ENCODE results near the gene ROS1. TPM values are rescaled to one million over a fixed set of nuclear protein-coding genes. Genes with fewer than 3 reads are reported as not detected.

The ROS1 gene
- total RNA-seq, 1 donor from 2014 or later = 0.14 TPM

DNA sequence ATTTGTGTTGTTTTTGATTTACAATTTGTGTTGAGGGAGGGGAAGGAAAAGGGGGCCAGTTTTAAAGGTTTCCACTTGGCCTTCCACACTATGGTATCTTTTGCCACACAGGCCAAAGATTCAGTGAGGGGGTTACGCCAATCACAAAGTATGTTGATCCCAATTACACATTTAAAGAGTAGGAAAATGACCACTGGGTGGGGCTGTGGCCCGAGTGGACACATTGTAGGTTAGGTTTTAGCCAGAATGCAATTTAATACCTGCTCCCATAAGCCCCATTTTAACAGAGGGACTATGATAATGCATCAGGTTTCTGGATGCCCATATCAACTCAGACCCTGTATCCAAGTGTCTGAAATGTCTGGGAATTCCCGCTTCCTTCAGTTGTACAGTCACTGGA is 144.8 kb downstream of the ROS1 start:
- no peaks in the 10 kb centered on the region for H3K9me3 Mint-ChIP-seq (ENCODE audit: low read depth)

DNA sequence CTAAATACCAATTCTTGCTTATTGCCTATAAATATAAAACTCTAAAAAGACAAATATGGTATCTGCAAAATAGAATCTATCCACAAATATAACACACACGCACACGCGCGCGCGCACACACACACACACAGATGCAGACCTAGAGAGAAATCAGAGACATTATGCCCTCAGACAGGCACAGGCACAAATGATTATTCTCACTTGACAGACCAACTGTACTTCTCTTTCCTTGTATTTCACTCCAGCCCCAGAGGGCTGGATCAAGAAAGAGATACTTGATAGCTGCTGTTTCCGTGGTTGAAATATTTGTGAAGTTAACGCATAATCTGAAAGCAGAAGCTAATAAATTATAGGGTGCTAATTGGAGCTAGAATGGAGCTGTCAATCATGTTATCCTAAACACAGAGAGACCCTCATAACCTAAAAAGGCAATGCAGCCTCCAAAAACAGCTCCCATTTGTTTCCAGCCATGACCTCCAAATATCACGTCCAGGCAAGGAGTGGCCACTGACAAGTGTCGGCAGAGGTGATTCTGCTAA is 148.9 kb downstream of the ROS1 start:
- H3K27me3 Mint-ChIP-seq = peaks cover 55% of the 10 kb centered on the region
- no peak overlapping the region for H3K27ac Mint-ChIP-seq
- H3K36me3 Mint-ChIP-seq (ENCODE audit: insufficient read depth) = no peaks in the 10 kb centered on the region
- H3K4me1 Mint-ChIP-seq (ENCODE audit: low read depth) = no peaks in the 10 kb centered on the region
- H3K9me3 Mint-ChIP-seq (ENCODE audit: low read depth) = no peaks in the 10 kb centered on the region
- no peak for TF ChIP-seq CTCF (IDR thresholded peaks at IDR 0.05; ENCODE audit: unreplicated experiment)
- no peak overlapping the region for H3K4me3 Mint-ChIP-seq (ENCODE audit: low read depth)
- no peak for DNase-seq (ENCODE audit: low spot score, unreplicated experiment)

More for the DNA sequence above, 144.8 kb downstream of the ROS1 start:
- H3K4me3 Mint-ChIP-seq (ENCODE audit: low read depth) = no peak overlapping the region
- no peak overlapping the region for H3K27ac Mint-ChIP-seq
- H3K27me3 Mint-ChIP-seq = peaks cover 15% of the 10 kb centered on the region
- no peak for DNase-seq (ENCODE audit: low spot score, unreplicated experiment)
- H3K36me3 Mint-ChIP-seq (ENCODE audit: insufficient read depth) = no peaks in the 10 kb centered on the region
- H3K4me1 Mint-ChIP-seq (ENCODE audit: low read depth) = no peaks in the 10 kb centered on the region
- TF ChIP-seq CTCF (IDR thresholded peaks at IDR 0.05; ENCODE audit: unreplicated experiment) = peak; percentile 42

DNA sequence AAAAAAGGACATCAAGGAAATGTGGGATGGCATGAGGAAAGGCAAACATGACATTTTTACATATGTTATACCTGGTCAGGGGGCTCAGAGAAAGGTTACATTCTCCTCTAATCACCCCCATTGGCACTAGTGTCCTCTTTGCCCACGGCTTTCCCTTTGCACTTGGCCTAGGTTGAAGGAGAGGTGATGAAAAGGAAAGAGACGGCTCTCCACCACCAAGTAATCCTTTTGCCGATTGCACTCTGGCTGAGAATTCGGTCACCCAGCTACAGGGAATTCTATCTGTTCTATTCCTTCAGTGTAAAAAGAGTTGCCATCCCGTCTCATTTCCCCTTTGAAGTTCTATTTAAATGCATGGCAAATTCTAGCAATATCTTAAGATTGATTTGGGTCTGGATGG is 150.0 kb downstream of the ROS1 start:
- no peak for TF ChIP-seq CTCF (IDR thresholded peaks at IDR 0.05; ENCODE audit: unreplicated experiment)
- DNase-seq (ENCODE audit: low spot score, unreplicated experiment) = no peak
- Mint-ChIP-seq H3K4me3 (ENCODE audit: low read depth) (no peak overlapping the region), H3K4me1 (ENCODE audit: low read depth) (no peaks in the 10 kb centered on the region), H3K9me3 (ENCODE audit: low read depth) (no peaks in the 10 kb centered on the region), H3K27ac (no peak overlapping the region), H3K36me3 (ENCODE audit: insufficient read depth) (no peaks in the 10 kb centered on the region), H3K27me3 (peaks cover 65% of the 10 kb centered on the region)

- Mint-ChIP-seq H3K9me3 (ENCODE audit: low read depth) (no peaks in the 10 kb centered on the region), H3K27me3 (peaks cover 66% of the 10 kb centered on the region), H3K4me1 (ENCODE audit: low read depth) (no peaks in the 10 kb centered on the region), H3K36me3 (ENCODE audit: insufficient read depth) (no peaks in the 10 kb centered on the region), H3K27ac (no peak overlapping the region), H3K4me3 (ENCODE audit: low read depth) (no peak overlapping the region)
- no peak for TF ChIP-seq CTCF (IDR thresholded peaks at IDR 0.05; ENCODE audit: unreplicated experiment)
- no peak for DNase-seq (ENCODE audit: low spot score, unreplicated experiment)
Measured at GRCh38 chr6:117275205-117275604, 150.5 kb downstream of the ROS1 start.

DNA sequence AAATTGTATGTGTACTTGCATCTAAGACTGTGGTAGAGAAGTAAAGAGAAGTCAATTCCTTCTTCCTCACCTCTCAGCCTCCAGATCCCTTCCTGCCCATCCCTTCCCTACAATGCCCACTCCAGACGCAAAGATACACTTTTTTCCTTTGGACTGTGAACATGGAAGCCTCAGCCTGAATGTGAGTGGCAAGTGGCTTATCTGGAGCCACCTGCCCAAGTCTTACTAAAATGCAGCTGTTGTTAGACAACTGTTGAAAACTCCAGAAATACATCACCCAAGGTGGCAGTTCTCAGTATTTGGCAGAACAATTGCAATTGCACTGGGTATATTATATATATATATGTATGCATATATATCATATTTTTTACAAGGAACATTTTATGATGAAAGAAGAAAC is 152.9 kb downstream of the ROS1 start:
- no peak overlapping the region for H3K27ac Mint-ChIP-seq
- H3K36me3 Mint-ChIP-seq (ENCODE audit: insufficient read depth) = no peaks in the 10 kb centered on the region
- H3K4me1 Mint-ChIP-seq (ENCODE audit: low read depth) = peaks cover 3% of the 10 kb centered on the region
- no peak for DNase-seq (ENCODE audit: low spot score, unreplicated experiment)
- H3K4me3 Mint-ChIP-seq (ENCODE audit: low read depth) = no peak overlapping the region
- no peaks in the 10 kb centered on the region for H3K9me3 Mint-ChIP-seq (ENCODE audit: low read depth)
- H3K27me3 Mint-ChIP-seq = peaks cover 83% of the 10 kb centered on the region
- TF ChIP-seq CTCF (IDR thresholded peaks at IDR 0.05; ENCODE audit: unreplicated experiment) = no peak
